Measurements from ENCODE around the gene CTBP2. TPM values are rescaled to one million over a fixed set of nuclear protein-coding genes. Genes with fewer than 3 reads are reported as not detected.
A peak's percentile ranks its signal among the peaks of the same experiment; 100 is the strongest.

The CTBP2 gene
- total RNA-seq, 4 donors from 2014 or later, result 41.8 to 55.9 (median 47.1) TPM

DNA sequence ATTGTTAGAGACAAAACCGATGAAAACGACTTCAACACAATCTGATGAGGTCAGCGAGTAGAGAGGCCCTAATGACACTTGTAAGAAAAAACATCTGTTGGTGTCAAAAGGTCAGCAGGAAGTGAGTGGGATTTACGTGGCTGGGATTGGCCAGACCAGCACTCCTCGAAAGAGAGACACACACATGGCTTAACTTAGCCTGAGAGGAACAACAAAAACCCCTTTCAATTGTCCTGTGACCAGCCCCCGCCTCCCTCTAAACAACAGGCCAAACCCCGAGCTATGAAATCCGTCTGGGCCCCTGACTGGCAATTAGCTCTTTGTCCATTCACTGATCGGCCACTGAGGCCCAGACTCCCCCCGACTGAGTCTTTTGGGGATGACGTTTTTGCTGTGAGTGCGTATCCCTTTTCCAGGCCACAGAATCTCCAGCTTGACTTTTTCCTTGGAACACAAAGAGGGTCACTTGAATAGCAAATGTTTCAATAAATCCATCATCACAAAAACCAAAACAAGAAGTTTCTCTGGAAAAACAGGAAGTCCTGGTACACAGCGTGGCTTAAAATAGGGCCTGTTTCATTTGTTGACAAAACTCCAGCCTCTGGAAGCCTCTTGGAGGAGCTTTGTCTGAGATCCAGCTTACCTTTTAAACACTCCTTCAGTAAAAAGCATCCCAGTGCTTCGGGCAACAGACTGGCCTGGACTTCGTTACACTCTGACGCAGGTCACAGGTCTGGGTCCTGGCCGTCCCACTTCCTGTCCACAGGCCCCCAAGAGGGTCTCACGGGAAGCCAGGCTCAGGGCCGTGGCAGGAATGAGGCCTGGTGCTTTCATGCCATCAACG, 103.0 kb downstream of the CTBP2 start:
- TF ChIP-seq, protein P1, sequence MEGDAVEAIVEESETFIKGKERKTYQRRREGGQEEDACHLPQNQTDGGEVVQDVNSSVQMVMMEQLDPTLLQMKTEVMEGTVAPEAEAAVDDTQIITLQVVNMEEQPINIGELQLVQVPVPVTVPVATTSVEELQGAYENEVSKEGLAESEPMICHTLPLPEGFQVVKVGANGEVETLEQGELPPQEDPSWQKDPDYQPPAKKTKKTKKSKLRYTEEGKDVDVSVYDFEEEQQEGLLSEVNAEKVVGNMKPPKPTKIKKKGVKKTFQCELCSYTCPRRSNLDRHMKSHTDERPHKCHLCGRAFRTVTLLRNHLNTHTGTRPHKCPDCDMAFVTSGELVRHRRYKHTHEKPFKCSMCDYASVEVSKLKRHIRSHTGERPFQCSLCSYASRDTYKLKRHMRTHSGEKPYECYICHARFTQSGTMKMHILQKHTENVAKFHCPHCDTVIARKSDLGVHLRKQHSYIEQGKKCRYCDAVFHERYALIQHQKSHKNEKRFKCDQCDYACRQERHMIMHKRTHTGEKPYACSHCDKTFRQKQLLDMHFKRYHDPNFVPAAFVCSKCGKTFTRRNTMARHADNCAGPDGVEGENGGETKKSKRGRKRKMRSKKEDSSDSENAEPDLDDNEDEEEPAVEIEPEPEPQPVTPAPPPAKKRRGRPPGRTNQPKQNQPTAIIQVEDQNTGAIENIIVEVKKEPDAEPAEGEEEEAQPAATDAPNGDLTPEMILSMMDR (IDR thresholded peaks at IDR 0.05), result no peak
- TF ChIP-seq POLR2A (IDR thresholded peaks at IDR 0.05), result no peak
- Histone ChIP-seq H3K36me3 (peaks cover 0 to 5% (median 0%) of the 10 kb centered on the region in 3 donors), H3K9me3 (no peaks in the 10 kb centered on the region), H3K27me3 (no peaks in the 10 kb centered on the region), H3K27ac (peak overlapping the region; percentile 69 to 92 (median 90)), H3K4me1 (peaks cover 42 to 77% (median 68%) of the 10 kb centered on the region in 3 donors), H3K4me3 (peak overlapping the region in 1 of 4 donors; percentile 25)
- DNase-seq, result no peak
- WGBS, 2 donors, result 42 to 45% methylated on average over 14 to 18 of the region's 20 CpGs
- intact Hi-C loops (cut with DNase I), result no loop called here

GRCh38 chr10:125056161-125057132, 103.9 kb downstream of the CTBP2 start:
- 75 to 82% methylated on average over 8 to 11 of the region's 21 CpGs for WGBS, 2 donors
- peaks cover 0 to 11% (median 0%) of the 10 kb centered on the region in 3 donors for H3K36me3 ChIP-seq
- H3K9me3 ChIP-seq, result no peaks in the 10 kb centered on the region
- H3K4me3 ChIP-seq, result peak overlapping the region in 1 of 4 donors; percentile 25
- intact Hi-C loops (cut with DNase I), result no loop called here
- peak overlapping the region; percentile 69 to 92 (median 90) for H3K27ac ChIP-seq
- TF ChIP-seq, protein P1 (IDR thresholded peaks at IDR 0.05), result no peak
- TF ChIP-seq POLR2A (IDR thresholded peaks at IDR 0.05), result no peak
- no peaks in the 10 kb centered on the region for H3K27me3 ChIP-seq
- DNase-seq, result no peak
- H3K4me1 ChIP-seq, result peaks cover 32 to 68% (median 58%) of the 10 kb centered on the region in 3 donors

DNA sequence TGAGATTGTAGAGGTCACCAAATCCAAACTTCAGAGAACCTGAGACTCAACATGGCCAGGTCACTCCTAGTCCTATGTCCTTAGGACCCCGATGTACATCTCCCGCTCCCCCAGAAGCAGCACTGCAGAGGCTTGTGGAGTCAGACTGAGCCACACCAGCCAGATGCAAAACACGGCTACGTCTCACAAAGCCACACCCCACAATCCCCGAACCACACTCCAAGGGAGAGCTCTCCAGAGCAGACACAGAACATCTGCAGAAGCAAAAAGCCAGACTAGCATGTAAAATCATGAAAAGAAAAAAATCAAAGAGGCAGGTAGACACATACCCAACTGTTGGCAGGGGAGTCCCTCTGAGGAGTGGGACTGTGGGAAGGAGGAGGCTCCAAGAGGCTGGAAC, 104.9 kb downstream of the CTBP2 start:
- DNase-seq, result no peak
- Histone ChIP-seq H3K27ac (peak overlapping the region in 1 of 4 donors; percentile 92), H3K4me3 (no peak overlapping the region), H3K4me1 (peaks cover 22 to 61% (median 48%) of the 10 kb centered on the region in 3 donors), H3K27me3 (no peaks in the 10 kb centered on the region), H3K36me3 (peaks cover 0 to 11% (median 0%) of the 10 kb centered on the region in 3 donors), H3K9me3 (no peaks in the 10 kb centered on the region)
- TF ChIP-seq, protein P1 (IDR thresholded peaks at IDR 0.05), result no peak
- no peak for TF ChIP-seq POLR2A (IDR thresholded peaks at IDR 0.05)
- WGBS, 2 donors, result 60% methylated on average over 1 of the region's 5 CpGs; no CpG with 5 or more reads in 1 of the 2 donors
- intact Hi-C loops (cut with DNase I), result no loop called here

GRCh38 chr10:125054669-125055268, 105.6 kb downstream of the CTBP2 start:
- peaks cover 18 to 60% (median 41%) of the 10 kb centered on the region in 3 donors for H3K4me1 ChIP-seq
- no peaks in the 10 kb centered on the region for H3K27me3 ChIP-seq
- TF ChIP-seq, protein P1 (IDR thresholded peaks at IDR 0.05), result no peak
- TF ChIP-seq POLR2A (IDR thresholded peaks at IDR 0.05), result no peak
- no peak for DNase-seq
- WGBS, 2 donors, result 89 to 95% methylated on average over 8 to 9 of the region's 9 CpGs
- intact Hi-C loops (cut with DNase I), result loop anchor here (5.0 kb wide), 1 partner anchor 57 kb away; no protein-coding TSS in a partner anchor
- H3K36me3 ChIP-seq, result peaks cover 0 to 11% (median 0%) of the 10 kb centered on the region in 3 donors
- H3K9me3 ChIP-seq, result no peaks in the 10 kb centered on the region
- no peak overlapping the region for H3K4me3 ChIP-seq
- H3K27ac ChIP-seq, result peak overlapping the region in 1 of 4 donors; percentile 92
